Fibroblast of peridontal ligament (primary cell): ENCODE data around the gene TMOD4.

Source experiments
- DNase-seq: peaks from one replicate; pipeline ENCODE4 v3.0.0-alpha.2; 2010; ENCODE audit errors: extremely low read depth

TMOD4 gene

GRCh38 chr1:151175041-151175741 lies 590 bp downstream of the TMOD4 start:
- DNase-seq: peak; percentile 71

GRCh38 chr1:151171190-151171589 lies 4.6 kb downstream of the TMOD4 start:
- DNase-seq: no peak

GRCh38 chr1:151167116-151167515 lies 8.7 kb downstream of the TMOD4 start:
- DNase-seq: no peak

GRCh38 chr1:151166505-151166956 lies 9.2 kb downstream of the TMOD4 start:
- peak; percentile 71 for DNase-seq

- peak; percentile 99 for DNase-seq
These were observed 9.9 kb downstream of the TMOD4 start, which contains the start of the genes LYSMD1 and SCNM1 for GRCh38 chr1:151165738-151166504. Gene LYSMD1 (minus strand): TSS chr1:151165902. CDS start chr1:151165258, 644 bp downstream. Gene SCNM1 (plus strand): TSS chr1:151166144. CDS start chr1:151166153, 9 bp downstream.

- DNase-seq: peak; percentile 63
These were observed 10.5 kb downstream of the TMOD4 start for GRCh38 chr1:151165281-151165737.

- peak; percentile 29 for DNase-seq
These were observed 11.0 kb downstream of the TMOD4 start for GRCh38 chr1:151164732-151165280.

GRCh38 chr1:151159373-151159772 lies 16.4 kb downstream of the TMOD4 start:
- DNase-seq: no peak

- no peak for DNase-seq
These were observed 17.0 kb downstream of the TMOD4 start for GRCh38 chr1:151158751-151159251.

- no peak for DNase-seq
These were observed 17.5 kb downstream of the TMOD4 start for GRCh38 chr1:151158326-151158725.

GRCh38 chr1:151157067-151157531 lies 18.7 kb downstream of the TMOD4 start:
- DNase-seq: no peak

- DNase-seq: no peak
These were observed 19.3 kb downstream of the TMOD4 start, which contains the start of gene TNFAIP8L2 for GRCh38 chr1:151156515-151156819. Gene TNFAIP8L2 (plus strand): TSS chr1:151156649. CDS start chr1:151158698, 2,049 bp downstream.

GRCh38 chr1:151147665-151148064 lies 28.1 kb downstream of the TMOD4 start:
- DNase-seq: no peak

GRCh38 chr1:151147132-151147503 lies 28.7 kb downstream of the TMOD4 start:
- DNase-seq: no peak

- peak; percentile 81 for DNase-seq
These were observed 29.2 kb downstream of the TMOD4 start, which contains the start of gene SEMA6C for GRCh38 chr1:151146412-151147131. Gene SEMA6C (minus strand): TSS chr1:151146631. CDS start chr1:151142621, 4,010 bp downstream.

- no peak for DNase-seq
These were observed 29.7 kb downstream of the TMOD4 start for GRCh38 chr1:151146072-151146411.

- DNase-seq: peak; percentile 9
These were observed 30.3 kb downstream of the TMOD4 start for GRCh38 chr1:151145304-151146071.

- DNase-seq: peak; percentile 8
These were observed 31.1 kb downstream of the TMOD4 start for GRCh38 chr1:151144474-151145303.

GRCh38 chr1:151143986-151144385 lies 31.8 kb downstream of the TMOD4 start:
- no peak for DNase-seq

GRCh38 chr1:151143057-151143435 lies 32.7 kb downstream of the TMOD4 start:
- no peak for DNase-seq
